Measurements from ENCODE around the gene MRPL19. TPM values are rescaled to one million over a fixed set of nuclear protein-coding genes. Genes with fewer than 3 reads are reported as not detected.

Gene MRPL19
- total RNA-seq, 1 experiment from 2014 or later: 50.2 TPM

- intact Hi-C loops (cut with micrococcal nuclease; ENCODE audit: unreplicated experiment) (loop anchor here (5.0 kb wide), 1 partner anchor 410 kb away; the partner anchor contains the start of gene TACR1), in situ Hi-C loops (cut with HindIII; ENCODE audit: low pct_unique_long_range_greater_than_20kb, low sequenced_read_pairs) (no loop called here)
- BruUV-seq (replicated peaks): no TSS peak
- peaks cover 8% of the 10 kb centered on the region for H3K4me1 ChIP-seq (ENCODE audit: control insufficient read depth, insufficient read depth, low read length)
- H3K9me3 ChIP-seq (ENCODE audit: control insufficient read depth, insufficient read depth, low read depth, low read length): no peaks in the 10 kb centered on the region
- DNase-seq (ENCODE audit: low read depth, low spot score) (no peak), ATAC-seq (no peak)
- H3K36me3 ChIP-seq (ENCODE audit: control insufficient read depth, insufficient read depth, low read length): no peaks in the 10 kb centered on the region
- TF ChIP-seq SIN3A (IDR thresholded peaks at IDR 0.05; ENCODE audit: borderline replicate concordance, insufficient read depth, low read depth, low read length) (no peak), TCF7L2 (IDR thresholded peaks at IDR 0.05; ENCODE audit: low read depth, low read length) (no peak), POLR2AphosphoS5 (IDR thresholded peaks at IDR 0.05; ENCODE audit: low read depth, low read length) (no peak)
- TF ChIP-seq, protein P1, sequence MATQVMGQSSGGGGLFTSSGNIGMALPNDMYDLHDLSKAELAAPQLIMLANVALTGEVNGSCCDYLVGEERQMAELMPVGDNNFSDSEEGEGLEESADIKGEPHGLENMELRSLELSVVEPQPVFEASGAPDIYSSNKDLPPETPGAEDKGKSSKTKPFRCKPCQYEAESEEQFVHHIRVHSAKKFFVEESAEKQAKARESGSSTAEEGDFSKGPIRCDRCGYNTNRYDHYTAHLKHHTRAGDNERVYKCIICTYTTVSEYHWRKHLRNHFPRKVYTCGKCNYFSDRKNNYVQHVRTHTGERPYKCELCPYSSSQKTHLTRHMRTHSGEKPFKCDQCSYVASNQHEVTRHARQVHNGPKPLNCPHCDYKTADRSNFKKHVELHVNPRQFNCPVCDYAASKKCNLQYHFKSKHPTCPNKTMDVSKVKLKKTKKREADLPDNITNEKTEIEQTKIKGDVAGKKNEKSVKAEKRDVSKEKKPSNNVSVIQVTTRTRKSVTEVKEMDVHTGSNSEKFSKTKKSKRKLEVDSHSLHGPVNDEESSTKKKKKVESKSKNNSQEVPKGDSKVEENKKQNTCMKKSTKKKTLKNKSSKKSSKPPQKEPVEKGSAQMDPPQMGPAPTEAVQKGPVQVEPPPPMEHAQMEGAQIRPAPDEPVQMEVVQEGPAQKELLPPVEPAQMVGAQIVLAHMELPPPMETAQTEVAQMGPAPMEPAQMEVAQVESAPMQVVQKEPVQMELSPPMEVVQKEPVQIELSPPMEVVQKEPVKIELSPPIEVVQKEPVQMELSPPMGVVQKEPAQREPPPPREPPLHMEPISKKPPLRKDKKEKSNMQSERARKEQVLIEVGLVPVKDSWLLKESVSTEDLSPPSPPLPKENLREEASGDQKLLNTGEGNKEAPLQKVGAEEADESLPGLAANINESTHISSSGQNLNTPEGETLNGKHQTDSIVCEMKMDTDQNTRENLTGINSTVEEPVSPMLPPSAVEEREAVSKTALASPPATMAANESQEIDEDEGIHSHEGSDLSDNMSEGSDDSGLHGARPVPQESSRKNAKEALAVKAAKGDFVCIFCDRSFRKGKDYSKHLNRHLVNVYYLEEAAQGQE (IDR thresholded peaks at IDR 0.05; ENCODE audit: insufficient read depth in 1 of 2, low read depth in 2 of 2, low read length in 1 of 2): no peak
- TF ChIP-seq, protein P2, sequence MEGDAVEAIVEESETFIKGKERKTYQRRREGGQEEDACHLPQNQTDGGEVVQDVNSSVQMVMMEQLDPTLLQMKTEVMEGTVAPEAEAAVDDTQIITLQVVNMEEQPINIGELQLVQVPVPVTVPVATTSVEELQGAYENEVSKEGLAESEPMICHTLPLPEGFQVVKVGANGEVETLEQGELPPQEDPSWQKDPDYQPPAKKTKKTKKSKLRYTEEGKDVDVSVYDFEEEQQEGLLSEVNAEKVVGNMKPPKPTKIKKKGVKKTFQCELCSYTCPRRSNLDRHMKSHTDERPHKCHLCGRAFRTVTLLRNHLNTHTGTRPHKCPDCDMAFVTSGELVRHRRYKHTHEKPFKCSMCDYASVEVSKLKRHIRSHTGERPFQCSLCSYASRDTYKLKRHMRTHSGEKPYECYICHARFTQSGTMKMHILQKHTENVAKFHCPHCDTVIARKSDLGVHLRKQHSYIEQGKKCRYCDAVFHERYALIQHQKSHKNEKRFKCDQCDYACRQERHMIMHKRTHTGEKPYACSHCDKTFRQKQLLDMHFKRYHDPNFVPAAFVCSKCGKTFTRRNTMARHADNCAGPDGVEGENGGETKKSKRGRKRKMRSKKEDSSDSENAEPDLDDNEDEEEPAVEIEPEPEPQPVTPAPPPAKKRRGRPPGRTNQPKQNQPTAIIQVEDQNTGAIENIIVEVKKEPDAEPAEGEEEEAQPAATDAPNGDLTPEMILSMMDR (IDR thresholded peaks at IDR 0.05): no peak
- ChIA-PET POLR2A (no interaction called here), CTCF (interaction anchor here (1.4 kb wide), 1 partner anchor 21 kb away, joined by 4 read pairs; no protein-coding TSS in a partner anchor)
- H3K27me3 ChIP-seq (ENCODE audit: control insufficient read depth, insufficient read depth, low read length): peaks cover 15% of the 10 kb centered on the region
- no peak overlapping the region for H3K4me3 ChIP-seq (ENCODE audit: low read depth in 2 of 2, low read length in 2 of 2)
- no peak overlapping the region for H3K27ac ChIP-seq (ENCODE audit: low read length)
Observed at GRCh38 chr2:75607400-75607798, 39.2 kb upstream of the MRPL19 start.

DNA sequence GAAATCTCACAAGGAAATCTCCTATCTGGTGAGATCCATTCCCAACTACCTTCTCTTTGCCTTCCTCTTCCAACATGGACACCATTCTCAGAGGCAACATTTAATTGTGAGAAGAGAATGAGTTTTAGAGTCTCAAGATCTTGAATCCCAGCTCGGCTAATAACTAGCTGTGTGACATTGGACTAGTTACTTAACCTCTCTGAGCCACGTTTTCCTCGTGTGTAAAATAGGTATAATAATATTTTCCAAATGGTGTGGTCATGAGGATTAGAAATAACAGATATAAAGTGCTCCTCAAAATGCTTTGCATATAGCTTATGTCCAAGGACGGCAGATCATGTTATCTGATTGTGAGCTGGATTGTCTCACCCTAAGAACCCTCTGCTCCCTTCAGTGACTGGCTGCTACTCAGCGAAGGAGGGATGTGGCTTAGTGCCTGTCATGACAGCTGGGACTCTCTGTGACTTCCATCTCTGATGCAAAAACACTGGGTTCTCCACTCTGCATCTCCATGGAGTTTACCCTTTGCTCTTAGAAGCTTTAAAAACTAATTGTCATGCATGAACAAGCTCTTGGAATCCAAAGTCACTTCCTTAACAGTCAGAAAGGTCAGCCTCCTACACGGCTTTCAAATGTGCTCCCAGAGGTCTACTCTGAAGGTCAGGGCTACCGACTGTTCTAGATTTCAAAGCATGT lies 38.4 kb upstream of the MRPL19 start:
- CTCF ChIA-PET: interaction anchor here (0.6 to 1.4 kb wide), 2 partner anchors 20 to 543 kb away, joined by 4 read pairs; no protein-coding TSS in a partner anchor
- TF ChIP-seq POLR2AphosphoS5 (IDR thresholded peaks at IDR 0.05; ENCODE audit: low read depth, low read length) (no peak), SIN3A (IDR thresholded peaks at IDR 0.05; ENCODE audit: borderline replicate concordance, insufficient read depth, low read depth, low read length) (no peak), TCF7L2 (IDR thresholded peaks at IDR 0.05; ENCODE audit: low read depth, low read length) (no peak)
- TF ChIP-seq, protein P1 (IDR thresholded peaks at IDR 0.05; ENCODE audit: insufficient read depth in 1 of 2, low read depth in 2 of 2, low read length in 1 of 2): no peak
- TF ChIP-seq, protein P2 (IDR thresholded peaks at IDR 0.05): no peak
- Histone ChIP-seq H3K36me3 (ENCODE audit: control insufficient read depth, insufficient read depth, low read length) (no peaks in the 10 kb centered on the region), H3K27ac (ENCODE audit: low read length) (no peak overlapping the region), H3K27me3 (ENCODE audit: control insufficient read depth, insufficient read depth, low read length) (peaks cover 15% of the 10 kb centered on the region), H3K4me1 (ENCODE audit: control insufficient read depth, insufficient read depth, low read length) (peaks cover 8% of the 10 kb centered on the region), H3K9me3 (ENCODE audit: control insufficient read depth, insufficient read depth, low read depth, low read length) (no peaks in the 10 kb centered on the region), H3K4me3 (ENCODE audit: low read depth in 2 of 2, low read length in 2 of 2) (no peak overlapping the region)
- DNase-seq (ENCODE audit: low read depth, low spot score) (no peak), ATAC-seq (0 out of 2 replicates have a peak, but pooled peaks have one; percentile 28)
- POLR2A ChIA-PET: no interaction called here
- intact Hi-C loops (cut with micrococcal nuclease; ENCODE audit: unreplicated experiment) (loop anchor here (5.0 kb wide), 1 partner anchor 411 kb away; the partner anchor contains the start of gene TACR1), in situ Hi-C loops (cut with HindIII; ENCODE audit: low pct_unique_long_range_greater_than_20kb, low sequenced_read_pairs) (no loop called here)
- no TSS peak for BruUV-seq (replicated peaks)
